AG10803 (cell line): ENCODE data around the gene SDSL.

Experiments used
- DNase-seq: peaks from one replicate; pipeline ENCODE4 v3.0.0; 2010; ENCODE audit warnings: low read depth
- H3K4me3 ChIP-seq: 2 replicates; pipeline ENCODE4 v1.5.1; 2011; ENCODE audit warnings: mild to moderate bottlenecking, low read length, control low read depth
- CTCF ChIP-seq: conservative IDR thresholded peaks from 2 replicates; pipeline ENCODE4 v1.5.1; 2011; ENCODE audit warnings: mild to moderate bottlenecking, low read length, control low read depth, inconsistent platforms

Gene SDSL

DNA sequence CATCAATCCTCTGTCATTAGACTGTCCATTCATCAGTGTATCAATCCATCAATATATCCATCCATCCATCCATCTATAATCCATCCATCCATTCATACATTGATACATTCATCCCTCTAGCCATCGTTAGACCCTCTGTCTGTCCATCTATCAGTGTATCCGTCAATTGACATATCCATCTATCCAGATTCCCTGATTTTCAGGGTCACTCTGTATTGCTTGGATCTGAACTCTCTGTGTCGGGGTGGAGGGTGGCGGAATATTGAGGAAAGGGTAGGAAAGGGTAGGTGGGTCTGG lies 17.1 kb downstream of the SDSL start:
- no peak for DNase-seq
- no peak overlapping the region for H3K4me3 ChIP-seq
- TF ChIP-seq CTCF, result no peak

DNA sequence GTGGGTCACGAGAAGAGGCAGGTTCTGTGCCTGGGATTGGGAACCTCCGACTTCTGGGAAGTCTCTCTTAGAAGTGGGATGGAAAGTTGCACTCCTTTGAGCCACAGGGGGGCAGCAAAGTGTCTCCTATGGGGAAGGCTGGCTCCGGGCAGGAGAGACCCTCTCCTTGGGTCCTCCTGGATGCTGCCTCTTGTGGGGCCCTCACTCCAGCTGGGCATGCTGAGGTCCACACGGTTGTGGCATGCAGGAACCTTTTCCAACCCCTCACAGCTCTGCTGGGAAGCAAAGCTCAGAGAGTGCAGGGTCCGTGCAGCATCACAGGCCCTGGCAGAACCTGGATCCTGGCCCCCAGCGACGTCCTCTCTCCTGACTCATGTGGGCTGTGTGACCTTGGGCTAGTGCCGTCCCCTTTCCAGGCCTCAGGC lies 17.4 kb downstream of the SDSL start:
- peak; percentile 21 for DNase-seq
- TF ChIP-seq CTCF, result peak; percentile 66
- H3K4me3 ChIP-seq, result no peak overlapping the region

- DNase-seq, result no peak
Observed at GRCh38 chr12:113440336-113440735, 18.2 kb downstream of the SDSL start.

GRCh38 chr12:113440947-113441782 lies 19.0 kb downstream of the SDSL start:
- no peak overlapping the region for H3K4me3 ChIP-seq
- no peak for TF ChIP-seq CTCF
- DNase-seq, result no peak

More at GRCh38 chr12:113440336-113440735, 18.2 kb downstream of the SDSL start:
- no peak for TF ChIP-seq CTCF
- H3K4me3 ChIP-seq, result no peak overlapping the region

GRCh38 chr12:113443030-113443539 lies 20.9 kb downstream of the SDSL start:
- TF ChIP-seq CTCF, result no peak
- no peak for DNase-seq
- H3K4me3 ChIP-seq, result no peak overlapping the region

- no peak for TF ChIP-seq CTCF
- no peak overlapping the region for H3K4me3 ChIP-seq
- DNase-seq, result peak; percentile 6
Observed at GRCh38 chr12:113445544-113446171, 23.5 kb downstream of the SDSL start.

GRCh38 chr12:113448873-113449272 lies 26.7 kb downstream of the SDSL start:
- DNase-seq, result no peak
- H3K4me3 ChIP-seq, result no peak overlapping the region
- TF ChIP-seq CTCF, result no peak
